ENCODE results near the gene PTCSC3.

Gene PTCSC3

GRCh38 chr14:36176524-36176923, at the start of gene PTCSC3:
Gene PTCSC3 (minus strand): TSS chr14:36176722.
- in situ Hi-C loops (cut with MboI; ENCODE audit: low sequenced_read_pairs), result no loop called here

- in situ Hi-C loops (cut with MboI; ENCODE audit: low sequenced_read_pairs), result no loop called here
Observed at GRCh38 chr14:36226164-36226563, 49.6 kb upstream of the PTCSC3 start.

GRCh38 chr14:36224176-36224575, 47.7 kb upstream of the PTCSC3 start:
- in situ Hi-C loops (cut with MboI; ENCODE audit: low sequenced_read_pairs), result no loop called here

- in situ Hi-C loops (cut with MboI; ENCODE audit: low sequenced_read_pairs), result no loop called here
Observed at GRCh38 chr14:36223558-36223957, 47.0 kb upstream of the PTCSC3 start.

GRCh38 chr14:36222952-36223468, 46.5 kb upstream of the PTCSC3 start:
- in situ Hi-C loops (cut with MboI; ENCODE audit: low sequenced_read_pairs), result no loop called here

- in situ Hi-C loops (cut with MboI; ENCODE audit: low sequenced_read_pairs), result no loop called here
Observed at GRCh38 chr14:36222337-36222736, 45.8 kb upstream of the PTCSC3 start.

- in situ Hi-C loops (cut with MboI; ENCODE audit: low sequenced_read_pairs), result no loop called here
Observed at GRCh38 chr14:36221112-36221511, 44.6 kb upstream of the PTCSC3 start.

GRCh38 chr14:36217732-36218131, 41.2 kb upstream of the PTCSC3 start:
- in situ Hi-C loops (cut with MboI; ENCODE audit: low sequenced_read_pairs), result no loop called here

- in situ Hi-C loops (cut with MboI; ENCODE audit: low sequenced_read_pairs), result no loop called here
Observed at GRCh38 chr14:36217027-36217426, 40.5 kb upstream of the PTCSC3 start.

- in situ Hi-C loops (cut with MboI; ENCODE audit: low sequenced_read_pairs), result no loop called here
Observed at GRCh38 chr14:36215217-36215598, 38.7 kb upstream of the PTCSC3 start.

- in situ Hi-C loops (cut with MboI; ENCODE audit: low sequenced_read_pairs), result no loop called here
Observed at GRCh38 chr14:36214476-36215216, 38.1 kb upstream of the PTCSC3 start.

GRCh38 chr14:36212987-36213386, 36.5 kb upstream of the PTCSC3 start:
- in situ Hi-C loops (cut with MboI; ENCODE audit: low sequenced_read_pairs), result no loop called here

GRCh38 chr14:36212577-36212976, 36.1 kb upstream of the PTCSC3 start:
- in situ Hi-C loops (cut with MboI; ENCODE audit: low sequenced_read_pairs), result no loop called here

- in situ Hi-C loops (cut with MboI; ENCODE audit: low sequenced_read_pairs), result no loop called here
Observed at GRCh38 chr14:36208690-36209278, 32.3 kb upstream of the PTCSC3 start.

GRCh38 chr14:36207500-36207899, 31.0 kb upstream of the PTCSC3 start:
- in situ Hi-C loops (cut with MboI; ENCODE audit: low sequenced_read_pairs), result no loop called here

- in situ Hi-C loops (cut with MboI; ENCODE audit: low sequenced_read_pairs), result no loop called here
Observed at GRCh38 chr14:36204461-36205073, 28.0 kb upstream of the PTCSC3 start.

- in situ Hi-C loops (cut with MboI; ENCODE audit: low sequenced_read_pairs), result no loop called here
Observed at GRCh38 chr14:36198378-36198777, 21.9 kb upstream of the PTCSC3 start.

- in situ Hi-C loops (cut with MboI; ENCODE audit: low sequenced_read_pairs), result no loop called here
Observed at GRCh38 chr14:36194663-36195062, 18.1 kb upstream of the PTCSC3 start.

GRCh38 chr14:36192530-36192929, 16.0 kb upstream of the PTCSC3 start:
- in situ Hi-C loops (cut with MboI; ENCODE audit: low sequenced_read_pairs), result no loop called here

- in situ Hi-C loops (cut with MboI; ENCODE audit: low sequenced_read_pairs), result no loop called here
Observed at GRCh38 chr14:36183402-36183801, 6.9 kb upstream of the PTCSC3 start.

- in situ Hi-C loops (cut with MboI; ENCODE audit: low sequenced_read_pairs), result no loop called here
Observed at GRCh38 chr14:36181417-36181816, 4.9 kb upstream of the PTCSC3 start.

GRCh38 chr14:36177489-36177888, 967 bp upstream of the PTCSC3 start:
- in situ Hi-C loops (cut with MboI; ENCODE audit: low sequenced_read_pairs), result no loop called here

Measured in HL-60/S4 treated with retinoic acid at 250 ng/mL for 4 days and 3 days (cell line).